Measurements from ENCODE around the gene LY6G6D.
A peak's percentile ranks its signal among the peaks of the same experiment; 100 is the strongest.

LY6G6D gene

GRCh38 chr6:31692886-31693285 lies 22.3 kb upstream of the LY6G6D start:
- H3K4me3 ChIP-seq (ENCODE audit: low read depth, low read length): no peak overlapping the region
- no peak for TF ChIP-seq CTCF (IDR thresholded peaks at IDR 0.05; ENCODE audit: borderline replicate concordance, insufficient read depth, low read depth, low read length)

GRCh38 chr6:31693535-31693934 lies 21.6 kb upstream of the LY6G6D start:
- TF ChIP-seq CTCF (IDR thresholded peaks at IDR 0.05; ENCODE audit: borderline replicate concordance, insufficient read depth, low read depth, low read length): no peak
- H3K4me3 ChIP-seq (ENCODE audit: low read depth, low read length): no peak overlapping the region

- H3K4me3 ChIP-seq (ENCODE audit: low read depth, low read length): no peak overlapping the region
- no peak for TF ChIP-seq CTCF (IDR thresholded peaks at IDR 0.05; ENCODE audit: borderline replicate concordance, insufficient read depth, low read depth, low read length)
These were observed 17.6 kb upstream of the LY6G6D start for GRCh38 chr6:31697555-31697954.

- no peak overlapping the region for H3K4me3 ChIP-seq (ENCODE audit: low read depth, low read length)
- TF ChIP-seq CTCF (IDR thresholded peaks at IDR 0.05; ENCODE audit: borderline replicate concordance, insufficient read depth, low read depth, low read length): no peak
These were observed 14.3 kb upstream of the LY6G6D start for GRCh38 chr6:31700740-31701401.

GRCh38 chr6:31701666-31702404 lies 13.3 kb upstream of the LY6G6D start:
- no peak for TF ChIP-seq CTCF (IDR thresholded peaks at IDR 0.05; ENCODE audit: borderline replicate concordance, insufficient read depth, low read depth, low read length)
- H3K4me3 ChIP-seq (ENCODE audit: low read depth, low read length): peak overlapping the region; percentile 62

- H3K4me3 ChIP-seq (ENCODE audit: low read depth, low read length): peak overlapping the region; percentile 62
- no peak for TF ChIP-seq CTCF (IDR thresholded peaks at IDR 0.05; ENCODE audit: borderline replicate concordance, insufficient read depth, low read depth, low read length)
These were observed 12.7 kb upstream of the LY6G6D start for GRCh38 chr6:31702405-31702818.

Measured in GM12875 (cell line).